NCI-H345 treated with DMSO at 0.1 percent for 48 hours (cell line): Measurements from ENCODE around the gene ADAMTSL2.

Experiments
- DNase-seq: peaks from one replicate; lab custom pipeline; 2025; ENCODE audit not compliant: unreplicated experiment; lab: John Stamatoyannopoulos, UW

The ADAMTSL2 gene

DNA sequence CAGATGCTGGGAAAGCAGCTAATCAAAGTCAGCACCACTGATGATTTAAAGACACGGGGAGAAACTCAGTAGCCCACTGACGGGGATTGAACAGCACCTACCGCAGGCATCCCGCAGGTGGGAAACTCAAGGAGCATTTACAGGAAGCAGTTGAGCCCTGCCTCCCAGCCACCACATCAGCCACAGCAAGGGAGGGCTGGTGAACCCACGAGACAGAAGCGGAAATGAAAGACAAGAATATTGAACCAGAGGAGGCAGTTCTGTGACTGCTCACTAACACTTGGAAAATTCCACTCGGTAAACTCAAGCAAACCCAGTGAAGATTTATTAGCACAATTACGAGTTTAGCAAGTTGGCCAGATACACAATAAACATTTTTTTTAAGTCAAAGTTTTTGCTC lies 85.3 kb downstream of the ADAMTSL2 start:
- no peak for DNase-seq

DNA sequence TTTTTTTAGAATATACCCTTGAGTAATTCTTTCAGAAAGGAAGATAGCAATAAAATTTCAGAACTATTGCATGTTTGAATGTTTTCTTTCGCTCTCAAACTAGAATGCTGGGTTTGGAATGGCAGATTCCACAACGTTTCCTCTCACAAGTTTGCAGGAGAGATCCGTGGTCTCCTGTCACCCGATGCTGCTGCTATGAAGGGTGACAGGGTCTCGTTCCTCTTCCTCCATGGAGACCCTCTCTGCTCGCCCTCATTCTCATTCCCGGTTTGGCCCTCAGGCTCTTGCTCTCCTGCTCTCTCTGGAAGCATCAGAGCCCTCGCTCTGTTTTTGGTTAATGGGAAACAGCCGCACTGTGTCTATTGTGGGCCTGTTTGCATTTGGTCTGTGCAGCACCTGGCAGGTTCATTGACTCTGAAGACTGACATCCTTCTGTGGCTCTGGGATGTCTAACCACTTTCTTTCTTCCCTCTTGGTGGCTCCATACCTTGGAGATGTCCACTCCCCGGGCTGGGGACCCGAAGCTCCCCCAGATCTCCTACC lies 87.3 kb downstream of the ADAMTSL2 start:
- DNase-seq: peak; percentile 46

DNA sequence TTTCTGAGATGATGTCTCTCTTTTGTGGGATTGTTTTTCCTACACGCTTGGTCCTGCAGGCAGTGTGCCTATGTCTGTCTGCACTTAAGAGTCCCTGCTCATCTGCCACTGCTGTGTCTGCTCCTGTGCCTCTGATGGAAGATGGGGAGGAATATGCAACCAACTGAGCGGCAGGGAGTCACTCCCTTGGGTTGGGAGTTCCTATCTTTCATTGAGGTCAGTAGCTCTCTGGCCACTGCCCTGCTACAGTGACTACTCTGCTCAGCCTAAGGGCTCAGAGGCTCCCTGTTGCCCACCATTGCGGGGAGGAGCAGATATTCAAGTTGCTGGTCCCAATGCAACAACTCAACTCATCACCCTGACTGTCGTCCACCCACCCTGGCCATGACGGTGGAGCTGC lies 88.1 kb downstream of the ADAMTSL2 start:
- DNase-seq: no peak
